ENCODE data around the gene HOXC9. TPM values are rescaled to one million over a fixed set of nuclear protein-coding genes. Genes with fewer than 3 reads are reported as not detected.

HOXC9 gene
- polyA plus RNA-seq, 1 experiment, result 1.2 TPM

DNA sequence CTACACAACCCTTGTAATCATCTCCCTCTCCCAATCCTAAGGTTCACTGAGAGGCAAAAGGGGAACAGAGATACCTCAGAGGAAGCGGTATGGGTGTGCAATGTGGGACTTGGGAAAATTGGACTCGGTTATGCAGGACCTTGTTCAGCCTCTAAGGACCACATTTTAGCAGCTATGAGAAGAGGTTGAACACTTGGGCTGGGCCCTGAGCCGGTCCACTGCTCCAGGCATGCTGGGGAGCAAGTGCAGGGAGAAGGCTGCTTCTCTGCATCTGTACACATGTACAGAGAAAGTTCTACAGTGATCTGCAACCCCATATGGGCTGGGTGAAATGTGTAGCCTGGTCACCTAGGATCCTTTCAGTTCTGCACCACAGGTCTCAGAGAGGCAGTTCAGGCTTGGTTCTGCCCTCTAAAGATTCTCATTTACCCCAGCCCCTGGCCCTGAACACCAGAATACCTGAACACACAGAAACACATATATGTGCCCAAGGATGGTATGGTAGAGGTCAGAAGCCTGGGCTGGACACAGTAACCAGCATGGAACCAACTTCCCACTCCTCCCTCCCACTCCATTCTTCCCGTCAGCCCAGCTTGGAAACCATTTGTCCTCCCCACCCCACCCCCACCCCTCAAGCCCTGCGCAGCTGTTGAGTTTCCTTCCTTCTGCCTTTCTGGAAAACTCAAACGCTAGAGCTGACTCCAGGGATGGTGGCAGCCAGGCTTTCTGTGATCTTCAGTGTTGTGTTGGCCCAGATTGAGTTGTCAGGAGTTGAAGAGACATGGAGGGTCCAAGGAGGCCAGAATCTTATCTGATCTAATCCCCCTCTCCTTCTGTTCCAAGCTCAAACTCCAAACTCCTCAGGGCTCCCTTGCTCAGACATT is 43.3 kb downstream of the HOXC9 start:
- H3K36me3 ChIP-seq (ENCODE audit: control insufficient read depth, insufficient read depth, low read length), result no peaks in the 10 kb centered on the region
- ChIA-PET CTCF (interaction anchor here (1.2 to 1.3 kb wide), 2 partner anchors 9 to 148 kb away, joined by 3 read pairs; no protein-coding TSS in a partner anchor), POLR2A (no interaction called here)
- TF ChIP-seq, protein P1, sequence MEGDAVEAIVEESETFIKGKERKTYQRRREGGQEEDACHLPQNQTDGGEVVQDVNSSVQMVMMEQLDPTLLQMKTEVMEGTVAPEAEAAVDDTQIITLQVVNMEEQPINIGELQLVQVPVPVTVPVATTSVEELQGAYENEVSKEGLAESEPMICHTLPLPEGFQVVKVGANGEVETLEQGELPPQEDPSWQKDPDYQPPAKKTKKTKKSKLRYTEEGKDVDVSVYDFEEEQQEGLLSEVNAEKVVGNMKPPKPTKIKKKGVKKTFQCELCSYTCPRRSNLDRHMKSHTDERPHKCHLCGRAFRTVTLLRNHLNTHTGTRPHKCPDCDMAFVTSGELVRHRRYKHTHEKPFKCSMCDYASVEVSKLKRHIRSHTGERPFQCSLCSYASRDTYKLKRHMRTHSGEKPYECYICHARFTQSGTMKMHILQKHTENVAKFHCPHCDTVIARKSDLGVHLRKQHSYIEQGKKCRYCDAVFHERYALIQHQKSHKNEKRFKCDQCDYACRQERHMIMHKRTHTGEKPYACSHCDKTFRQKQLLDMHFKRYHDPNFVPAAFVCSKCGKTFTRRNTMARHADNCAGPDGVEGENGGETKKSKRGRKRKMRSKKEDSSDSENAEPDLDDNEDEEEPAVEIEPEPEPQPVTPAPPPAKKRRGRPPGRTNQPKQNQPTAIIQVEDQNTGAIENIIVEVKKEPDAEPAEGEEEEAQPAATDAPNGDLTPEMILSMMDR (IDR thresholded peaks at IDR 0.05; ENCODE audit: insufficient read depth, low read depth, low read length), result no peak
- H3K27me3 ChIP-seq (ENCODE audit: control insufficient read depth, insufficient read depth, low read length), result peaks cover 23% of the 10 kb centered on the region
- no peak for DNase-seq (ENCODE audit: low read depth)
- no peak overlapping the region for H3K4me3 ChIP-seq (ENCODE audit: low read depth, low read length)

DNA sequence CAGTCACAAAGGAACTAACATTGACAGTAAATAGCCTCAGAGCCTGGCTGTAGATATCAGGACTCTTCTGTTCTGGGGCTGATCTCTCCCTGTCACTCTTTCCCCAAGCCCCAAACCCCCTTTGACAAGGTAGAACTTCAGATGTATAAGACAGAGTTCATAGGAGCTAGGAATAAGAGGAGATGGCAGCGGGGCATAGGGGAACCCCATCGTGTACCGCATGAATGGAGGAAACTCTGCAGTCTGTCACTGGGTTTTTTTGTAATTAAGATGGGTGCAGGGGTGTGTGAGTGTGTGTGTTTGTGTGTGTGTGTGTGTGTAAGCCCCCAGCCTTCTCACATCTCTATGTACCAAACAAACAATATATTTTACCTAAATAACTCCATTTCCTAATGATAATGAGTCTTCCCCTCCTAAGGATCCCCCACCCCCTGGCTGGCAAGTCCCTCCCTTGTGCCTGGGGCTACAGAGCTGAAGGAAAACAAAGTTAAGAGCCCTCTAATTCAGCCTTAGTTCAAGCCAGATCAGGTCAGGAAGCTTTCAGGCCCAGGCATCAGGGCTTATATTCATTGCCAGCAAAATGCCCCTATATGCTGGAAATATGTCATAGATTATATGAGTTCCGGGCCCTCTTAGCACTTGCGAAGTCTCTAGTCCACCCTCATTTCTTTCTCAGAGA is 44.6 kb downstream of the HOXC9 start:
- Histone ChIP-seq H3K27me3 (ENCODE audit: control insufficient read depth, insufficient read depth, low read length) (peaks cover 21% of the 10 kb centered on the region), H3K36me3 (ENCODE audit: control insufficient read depth, insufficient read depth, low read length) (no peaks in the 10 kb centered on the region), H3K4me3 (ENCODE audit: low read depth, low read length) (no peak overlapping the region)
- no peak for DNase-seq (ENCODE audit: low read depth)
- TF ChIP-seq, protein P1 (IDR thresholded peaks at IDR 0.05; ENCODE audit: insufficient read depth, low read depth, low read length), result no peak
- ChIA-PET POLR2A (no interaction called here), CTCF (interaction anchor here (0.6 to 1.3 kb wide), 2 partner anchors 12 to 147 kb away, joined by 3 read pairs; no protein-coding TSS in a partner anchor)

DNA sequence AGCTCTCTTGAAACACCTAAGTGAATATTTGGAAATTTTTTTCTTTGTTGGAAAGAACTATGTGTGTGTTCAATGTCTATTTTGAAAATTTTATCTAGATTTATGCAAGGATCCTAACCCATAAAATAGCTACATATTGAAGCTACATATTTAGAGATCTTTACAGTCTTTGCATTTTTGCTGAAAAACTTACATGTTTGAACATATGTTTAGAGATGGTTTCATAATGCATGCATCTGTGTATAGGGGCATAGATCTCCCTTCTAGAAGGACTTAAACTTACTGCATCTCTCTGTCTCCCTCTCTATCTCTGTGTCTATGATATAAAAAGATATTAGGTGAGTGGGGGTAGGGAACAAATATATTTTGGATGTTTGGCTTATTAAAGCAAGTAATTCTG is 45.4 kb downstream of the HOXC9 start:
- CTCF ChIA-PET, result no interaction called here
- no peak for DNase-seq (ENCODE audit: low read depth)
- TF ChIP-seq, protein P1 (IDR thresholded peaks at IDR 0.05; ENCODE audit: insufficient read depth, low read depth, low read length), result no peak
- POLR2A ChIA-PET, result no interaction called here
- no peaks in the 10 kb centered on the region for H3K36me3 ChIP-seq (ENCODE audit: control insufficient read depth, insufficient read depth, low read length)
- H3K4me3 ChIP-seq (ENCODE audit: low read depth, low read length), result no peak overlapping the region
- H3K27me3 ChIP-seq (ENCODE audit: control insufficient read depth, insufficient read depth, low read length), result peaks cover 23% of the 10 kb centered on the region

DNA sequence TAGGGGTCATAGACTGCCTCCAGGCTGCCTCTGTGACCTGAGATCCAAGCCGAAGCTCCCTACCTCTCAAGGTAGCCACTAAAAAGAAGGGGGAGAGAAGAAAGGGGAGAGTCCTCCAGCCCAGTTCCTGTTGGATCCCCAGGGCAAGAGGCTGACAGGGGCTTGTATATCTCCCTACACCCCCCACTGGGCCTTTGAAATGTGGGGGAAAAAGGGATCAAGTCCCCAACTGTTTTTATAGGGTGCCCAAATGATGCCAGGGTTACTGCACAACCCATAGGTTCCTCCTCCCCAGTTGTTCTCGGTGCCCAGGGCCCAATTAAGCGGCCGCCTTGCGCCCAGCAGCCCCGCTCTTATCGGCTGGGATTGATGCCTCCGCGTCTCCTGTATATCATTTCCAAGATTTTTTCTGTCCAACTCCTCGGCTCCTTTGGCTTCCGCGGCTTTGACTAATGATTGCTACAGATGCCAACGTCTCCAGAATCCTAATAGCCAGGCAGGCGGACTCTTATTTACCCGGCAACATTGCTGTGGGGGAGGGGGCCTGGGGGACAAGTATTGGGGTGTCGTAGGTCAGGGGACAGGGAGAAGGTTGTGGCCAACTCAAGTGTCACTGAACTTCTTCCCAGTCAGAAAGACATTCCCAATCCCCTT is 46.0 kb downstream of the HOXC9 start:
- H3K4me3 ChIP-seq (ENCODE audit: low read depth, low read length), result no peak overlapping the region
- peaks cover 24% of the 10 kb centered on the region for H3K27me3 ChIP-seq (ENCODE audit: control insufficient read depth, insufficient read depth, low read length)
- DNase-seq (ENCODE audit: low read depth), result no peak
- H3K36me3 ChIP-seq (ENCODE audit: control insufficient read depth, insufficient read depth, low read length), result no peaks in the 10 kb centered on the region
- CTCF ChIA-PET, result no interaction called here
- POLR2A ChIA-PET, result no interaction called here
- TF ChIP-seq, protein P1 (IDR thresholded peaks at IDR 0.05; ENCODE audit: insufficient read depth, low read depth, low read length), result no peak

DNA sequence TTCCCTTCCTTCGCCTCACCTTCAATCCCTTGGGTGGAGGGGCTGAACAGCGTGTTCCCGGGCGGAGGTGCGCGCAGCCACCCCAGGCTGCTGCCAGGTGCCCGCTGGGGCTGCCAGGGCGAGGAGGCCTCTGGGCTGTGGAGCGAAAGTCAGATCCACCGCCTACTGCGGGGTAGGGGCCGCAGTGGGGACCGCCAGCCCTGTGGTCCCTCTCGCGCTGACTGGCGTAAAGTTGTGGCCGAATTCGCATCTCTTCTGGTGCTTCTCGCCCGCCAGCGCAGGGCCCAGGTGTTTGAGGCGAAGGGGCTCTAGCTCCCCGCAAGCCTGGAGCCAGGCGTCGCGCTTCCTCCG is 46.8 kb downstream of the HOXC9 start:
- no peaks in the 10 kb centered on the region for H3K36me3 ChIP-seq (ENCODE audit: control insufficient read depth, insufficient read depth, low read length)
- ChIA-PET POLR2A (no interaction called here), CTCF (no interaction called here)
- H3K27me3 ChIP-seq (ENCODE audit: control insufficient read depth, insufficient read depth, low read length), result peaks cover 29% of the 10 kb centered on the region
- TF ChIP-seq, protein P1 (IDR thresholded peaks at IDR 0.05; ENCODE audit: insufficient read depth, low read depth, low read length), result no peak
- H3K4me3 ChIP-seq (ENCODE audit: low read depth, low read length), result no peak overlapping the region
- no peak for DNase-seq (ENCODE audit: low read depth)

All from BJ (cell line).